ENCODE measurements around the gene PPT1.

- TF ChIP-seq, protein P1, sequence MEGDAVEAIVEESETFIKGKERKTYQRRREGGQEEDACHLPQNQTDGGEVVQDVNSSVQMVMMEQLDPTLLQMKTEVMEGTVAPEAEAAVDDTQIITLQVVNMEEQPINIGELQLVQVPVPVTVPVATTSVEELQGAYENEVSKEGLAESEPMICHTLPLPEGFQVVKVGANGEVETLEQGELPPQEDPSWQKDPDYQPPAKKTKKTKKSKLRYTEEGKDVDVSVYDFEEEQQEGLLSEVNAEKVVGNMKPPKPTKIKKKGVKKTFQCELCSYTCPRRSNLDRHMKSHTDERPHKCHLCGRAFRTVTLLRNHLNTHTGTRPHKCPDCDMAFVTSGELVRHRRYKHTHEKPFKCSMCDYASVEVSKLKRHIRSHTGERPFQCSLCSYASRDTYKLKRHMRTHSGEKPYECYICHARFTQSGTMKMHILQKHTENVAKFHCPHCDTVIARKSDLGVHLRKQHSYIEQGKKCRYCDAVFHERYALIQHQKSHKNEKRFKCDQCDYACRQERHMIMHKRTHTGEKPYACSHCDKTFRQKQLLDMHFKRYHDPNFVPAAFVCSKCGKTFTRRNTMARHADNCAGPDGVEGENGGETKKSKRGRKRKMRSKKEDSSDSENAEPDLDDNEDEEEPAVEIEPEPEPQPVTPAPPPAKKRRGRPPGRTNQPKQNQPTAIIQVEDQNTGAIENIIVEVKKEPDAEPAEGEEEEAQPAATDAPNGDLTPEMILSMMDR (IDR thresholded peaks at IDR 0.05; ENCODE audit: poor library complexity, severe bottlenecking), result no peak
- TF ChIP-seq TAF1 (IDR thresholded peaks at IDR 0.05; ENCODE audit: low read depth), result no peak
These were observed 39.6 kb downstream of the PPT1 start for GRCh38 chr1:40057310-40058030.
